Spleen (tissue), 11 donors: ENCODE results near the gene WNK2. TPM values are rescaled to one million over a fixed set of nuclear protein-coding genes. Genes with fewer than 3 reads are reported as not detected.
A peak's percentile ranks its signal among the peaks of the same experiment; 100 is the strongest.

Experiments
- DNase-seq: peaks from one replicate; pipeline ENCODE4 v3.0.0-alpha.2; 2020
- H3K27ac ChIP-seq, 8 donors: fragments of 200-600 bp; sonication (generic) in 7 of 8; 1 replicate in 4 of 8; 2 replicates in 4 of 8; pipeline versions ENCODE4 v1.5.0 to v1.8.0; 2016 to 2021; ENCODE audit warnings: inconsistent platforms in 4 of 8, mild to moderate bottlenecking in 4 of 8, moderate library complexity in 1 of 8
- H3K27me3 ChIP-seq, 7 donors: fragments of 200-600 bp; sonication (generic) in 6 of 7; replicated peaks in 1 of 7; 1 replicate in 4 of 7; 2 replicates in 3 of 7; pipeline versions ENCODE4 v1.5.0 to v1.8.0; 2016 to 2021; ENCODE audit warnings: inconsistent platforms in 3 of 7, mild to moderate bottlenecking in 1 of 7
- H3K36me3 ChIP-seq, 6 donors: fragments of 200-600 bp; sonication (generic) in 5 of 6; 1 replicate in 4 of 6; 2 replicates in 2 of 6; pipeline versions ENCODE4 v1.5.0 to v1.8.0; 2016 to 2021; ENCODE audit warnings: inconsistent platforms in 2 of 6
- H3K4me1 ChIP-seq, 6 donors: fragments of 200-600 bp; sonication (generic) in 5 of 6; 1 replicate in 3 of 6; 2 replicates in 3 of 6; pipeline versions ENCODE4 v1.5.0 to v1.8.0; 2016 to 2021; ENCODE audit warnings: inconsistent platforms in 3 of 6
- H3K4me3 ChIP-seq, 8 donors: fragments of 200-600 bp; sonication (generic) in 7 of 8; 1 replicate in 4 of 8; 2 replicates in 4 of 8; pipeline versions ENCODE4 v1.5.0 to v1.8.0; 2016 to 2021; ENCODE audit warnings: inconsistent platforms in 4 of 8, mild to moderate bottlenecking in 4 of 8, moderate library complexity in 2 of 8
- H3K9me3 ChIP-seq, 8 donors: fragments of 200-600 bp; sonication (generic) in 7 of 8; 1 replicate in 4 of 8; 2 replicates in 4 of 8; pipeline versions ENCODE4 v1.5.0 to v1.8.0; 2016 to 2021; ENCODE audit warnings: inconsistent platforms in 4 of 8
- CTCF ChIP-seq, 11 experiments: fragments of 200-600 bp in 7 of 11; fragments of 450-650 bp in 4 of 11; sonication (generic) in 4 of 11; IDR thresholded peaks in 8 of 11; conservative IDR thresholded peaks in 3 of 11; 1 replicate in 7 of 11; 2 replicates in 4 of 11; pipeline versions ENCODE4 v1.4.0 to v1.8.0; 2016 to 2021; ENCODE audit warnings: antibody characterized with exemption in 11 of 11, inconsistent platforms in 4 of 11, mild to moderate bottlenecking in 1 of 11
- POLR2A ChIP-seq, 3 donors: fragments of 450-650 bp; IDR thresholded peaks; one replicate each; pipeline ENCODE4 v1.5.1; 2017; ENCODE audit warnings: antibody characterized with exemption in 3 of 3, mild to moderate bottlenecking in 1 of 3
- POLR2AphosphoS5 ChIP-seq, 3 donors: sonication (generic); formaldehyde crosslinking; IDR thresholded peaks; one replicate each; pipeline ENCODE4 v1.5.1; 2017; ENCODE audit warnings: antibody characterized with exemption in 3 of 3
- WGBS, 5 donors: extraction: QIAGEN DNeasy Blood & Tissue Kit in 3 of 5; methylation state at CpG; one replicate each; pipeline versions ENCODE4 v1.1.5 to v1.1.7; 2013 to 2018; 5-methylcytosine and 5-hydroxymethylcytosine counted together
- intact Hi-C: fragments of 100-400 bp; cut with DNase I; formaldehyde crosslinking; loops from one replicate; pipeline ENCODE4 v1.15.0; 2023; ENCODE audit warnings: low total_unique reads
- polyA plus RNA-seq, 3 donors: library from polyadenylated mRNA; stranded (reverse); fragments of 200-250 nt; gene quantifications; one replicate each; pipeline ENCODE4 v1.2.1, GENCODE V29; 2013
- total RNA-seq, 7 donors: library from RNA; depleted of rRNA in 3 of 7; stranded (reverse); fragments of >200 nt in 3 of 7; fragmentation: NEBNext Ultra II Directional in 4 of 7; extraction: Animal tissue kit (Norgen Biotek cat#: 25700) in 4 of 7; gene quantifications; one replicate each; pipeline versions ENCODE4 v1.1.0 to v1.2.1, GENCODE V29; 2016 to 2021
- donor health status: healthy with polysubstance abuse.
- donor health status: DM: no; HTN: no; CAD: no; lungs with moderate emphysema.
- donor health status: DM: no; HTN: no; CAD: no.
- donor health status: Bipolar disorder and iron deficiency.
- donor health status: healthy.
- donor health status: DM: no; HTN: no; CAD: no.
- donor health status: DM: yes; HTN: yes; CAD: no.

WNK2 gene
- total and polyA plus RNA-seq, 10 donors, result 1.8 to 20.0 (median 7.3) TPM

DNA sequence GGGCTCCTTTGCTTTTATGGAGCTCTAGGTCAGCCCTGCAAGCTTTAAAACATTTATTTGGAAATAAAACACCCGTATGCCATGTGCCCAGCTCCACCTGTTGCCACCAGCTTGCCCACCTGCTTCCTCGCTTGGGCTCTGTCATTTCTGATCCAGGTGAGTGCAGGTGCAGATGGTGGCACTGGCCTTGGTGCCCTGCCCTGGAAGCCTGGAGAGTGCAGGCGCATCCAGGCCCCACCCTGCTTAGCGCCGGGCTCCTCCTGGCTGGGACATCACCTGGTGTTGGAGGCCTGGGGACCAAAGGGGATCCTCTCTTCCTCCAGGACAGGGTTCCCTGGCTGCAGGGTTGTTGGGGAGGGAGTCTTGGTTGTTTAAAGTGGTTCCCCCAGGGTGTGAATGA is 35.8 kb downstream of the WNK2 start:
- no peak for DNase-seq
- Histone ChIP-seq H3K36me3 (no peaks in the 10 kb centered on the region), H3K27ac (peak overlapping the region in 1 of 8 donors; percentile 56), H3K27me3 (peaks cover 0 to 4% (median 0%) of the 10 kb centered on the region in 7 donors), H3K4me3 (no peak overlapping the region), H3K9me3 (peaks cover 0 to 18% (median 14%) of the 10 kb centered on the region in 8 donors), H3K4me1 (peaks cover 0 to 24% (median 8%) of the 10 kb centered on the region in 6 donors)
- intact Hi-C loops, result no loop called here
- TF ChIP-seq POLR2AphosphoS5 (IDR thresholded peaks at IDR 0.05) (no peak), POLR2A (IDR thresholded peaks at IDR 0.05) (no peak), CTCF (IDR thresholded peaks at IDR 0.05 in 8 of 11, conservative IDR thresholded peaks at IDR 0.05 in 3 of 11) (no peak)
- WGBS, 5 donors, result 91 to 95% (median 95%) methylated on average over 5 of the region's 5 CpGs; no CpG with 5 or more reads in 1 of the 5 donors

GRCh38 chr9:93220627-93221026 is 36.7 kb downstream of the WNK2 start:
- no peak for TF ChIP-seq POLR2A (IDR thresholded peaks at IDR 0.05)
- no peak overlapping the region for H3K27ac ChIP-seq
- 69 to 84% (median 73%) methylated on average over 4 of the region's 4 CpGs for WGBS, 5 donors
- H3K4me1 ChIP-seq, result peaks cover 0 to 24% (median 9%) of the 10 kb centered on the region in 6 donors
- DNase-seq, result no peak
- H3K36me3 ChIP-seq, result no peaks in the 10 kb centered on the region
- H3K9me3 ChIP-seq, result peaks cover 0 to 9% (median 6%) of the 10 kb centered on the region in 8 donors
- intact Hi-C loops, result no loop called here
- H3K4me3 ChIP-seq, result no peak overlapping the region
- peaks cover 0 to 4% (median 0%) of the 10 kb centered on the region in 7 donors for H3K27me3 ChIP-seq

DNA sequence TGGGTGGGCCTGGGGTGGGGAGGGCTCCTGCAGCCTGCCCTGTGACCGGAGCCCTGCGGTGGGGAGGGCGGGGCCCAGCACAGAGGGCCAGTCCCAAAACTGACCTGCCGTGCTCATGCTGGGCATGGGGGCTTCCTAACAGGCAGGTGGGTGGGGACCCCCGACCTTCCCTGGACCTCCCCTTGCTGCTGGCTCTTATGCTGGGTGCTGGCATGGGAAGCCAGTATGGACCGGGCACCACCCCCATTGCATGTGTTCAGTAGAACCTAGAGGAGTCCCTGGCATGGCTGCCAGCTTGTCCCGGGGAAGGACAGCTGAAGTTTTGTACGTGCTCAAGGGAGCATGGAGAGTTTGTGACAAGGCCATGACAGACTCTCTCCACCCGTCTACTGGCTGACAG is 37.1 kb downstream of the WNK2 start:
- WGBS, 5 donors, result 60 to 95% (median 87%) methylated on average over 1 to 9 of the region's 9 CpGs
- H3K36me3 ChIP-seq, result no peaks in the 10 kb centered on the region
- H3K4me1 ChIP-seq, result peaks cover 0 to 25% (median 9%) of the 10 kb centered on the region in 6 donors
- intact Hi-C loops, result no loop called here
- no peak overlapping the region for H3K4me3 ChIP-seq
- no peak overlapping the region for H3K27ac ChIP-seq
- H3K9me3 ChIP-seq, result peaks cover 0 to 5% (median 2%) of the 10 kb centered on the region in 8 donors
- peaks cover 0 to 4% (median 0%) of the 10 kb centered on the region in 7 donors for H3K27me3 ChIP-seq
- no peak for DNase-seq
- TF ChIP-seq POLR2A (IDR thresholded peaks at IDR 0.05), result no peak
- no peak for TF ChIP-seq POLR2AphosphoS5 (IDR thresholded peaks at IDR 0.05)
- TF ChIP-seq CTCF (IDR thresholded peaks at IDR 0.05 in 8 of 11, conservative IDR thresholded peaks at IDR 0.05 in 3 of 11), result no peak

DNA sequence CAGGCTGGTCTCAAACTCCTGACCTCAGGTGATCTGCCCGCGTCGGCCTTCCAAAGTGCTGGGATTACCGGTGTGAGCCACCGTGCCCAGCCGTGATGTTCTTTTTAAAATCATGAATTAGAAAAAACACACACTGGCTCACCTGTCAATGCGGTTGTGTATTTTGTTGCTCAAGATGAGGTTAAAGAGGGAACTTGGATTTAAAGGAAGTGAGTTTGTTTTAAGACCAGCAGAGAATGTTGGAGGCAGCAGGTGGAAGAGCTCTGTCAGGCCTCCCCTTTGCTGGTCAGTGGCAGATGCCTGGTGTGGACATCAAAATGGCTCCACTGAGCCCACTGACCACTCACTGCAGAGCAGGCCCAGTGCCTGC is 38.9 kb downstream of the WNK2 start:
- Histone ChIP-seq H3K9me3 (no peaks in the 10 kb centered on the region), H3K27ac (no peak overlapping the region), H3K27me3 (peaks cover 0 to 4% (median 0%) of the 10 kb centered on the region in 7 donors), H3K36me3 (no peaks in the 10 kb centered on the region), H3K4me1 (peaks cover 0 to 25% (median 9%) of the 10 kb centered on the region in 6 donors), H3K4me3 (no peak overlapping the region)
- WGBS, 5 donors, result 61 to 82% (median 65%) methylated on average over 7 of the region's 7 CpGs
- no peak for TF ChIP-seq POLR2AphosphoS5 (IDR thresholded peaks at IDR 0.05)
- no peak for TF ChIP-seq CTCF (IDR thresholded peaks at IDR 0.05 in 8 of 11, conservative IDR thresholded peaks at IDR 0.05 in 3 of 11)
- DNase-seq, result no peak
- intact Hi-C loops, result no loop called here
